Stimulated activated CD8-positive, alpha-beta memory T cell treated with anti-CD3 and anti-CD28 coated beads, Interleukin-15, amount 100 ng/mL, for 1 hour (primary cell): Measurements from ENCODE around the gene ZNF280D.
"Not testable (repeated sequence)": the region's sequence is repeated elsewhere in the genome, so short reads cannot be mapped to it uniquely, and the experiment has no call there.

Experiments used
- DNase-seq: peaks from one replicate; pipeline ENCODE4 v3.0.0-alpha.2; 2020; ENCODE audit warnings: low read depth

ZNF280D gene

GRCh38 chr15:56715220-56715619 lies 18.1 kb downstream of the ZNF280D start:
- no peak for DNase-seq

- not testable (repeated sequence) for DNase-seq
Measured at GRCh38 chr15:56709502-56709901, 23.8 kb downstream of the ZNF280D start.

GRCh38 chr15:56699743-56700142 lies 33.6 kb downstream of the ZNF280D start:
- no peak for DNase-seq

- no peak for DNase-seq
Measured at GRCh38 chr15:56698270-56698669, 35.0 kb downstream of the ZNF280D start.

GRCh38 chr15:56693761-56694160 lies 39.5 kb downstream of the ZNF280D start:
- no peak for DNase-seq

- no peak for DNase-seq
Measured at GRCh38 chr15:56690733-56691132, 42.6 kb downstream of the ZNF280D start.

GRCh38 chr15:56683908-56684307 lies 49.4 kb downstream of the ZNF280D start:
- no peak for DNase-seq

- no peak for DNase-seq
Measured at GRCh38 chr15:56681113-56681512, 52.2 kb downstream of the ZNF280D start.

- DNase-seq = no peak
Measured at GRCh38 chr15:56679225-56679624, 54.1 kb downstream of the ZNF280D start.

DNA sequence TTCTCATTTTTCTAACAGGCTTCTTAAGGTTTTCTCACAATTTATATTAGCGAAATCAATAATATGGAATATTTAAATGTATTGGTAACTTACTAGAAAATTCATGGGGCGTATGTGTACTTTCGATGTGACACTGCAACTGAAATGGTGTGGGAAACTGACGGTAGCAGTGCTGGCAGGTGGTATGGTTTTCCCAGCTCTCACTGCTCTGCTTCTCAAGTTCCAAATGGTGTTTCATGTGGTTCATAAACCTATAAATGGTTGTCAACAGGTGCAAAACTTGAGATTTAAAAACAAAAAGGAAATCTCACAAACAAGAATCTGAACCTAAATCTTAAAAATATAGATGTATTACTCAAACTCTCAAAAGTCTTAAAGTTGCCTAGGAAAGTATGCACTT lies 54.7 kb downstream of the ZNF280D start:
- DNase-seq = no peak

DNA sequence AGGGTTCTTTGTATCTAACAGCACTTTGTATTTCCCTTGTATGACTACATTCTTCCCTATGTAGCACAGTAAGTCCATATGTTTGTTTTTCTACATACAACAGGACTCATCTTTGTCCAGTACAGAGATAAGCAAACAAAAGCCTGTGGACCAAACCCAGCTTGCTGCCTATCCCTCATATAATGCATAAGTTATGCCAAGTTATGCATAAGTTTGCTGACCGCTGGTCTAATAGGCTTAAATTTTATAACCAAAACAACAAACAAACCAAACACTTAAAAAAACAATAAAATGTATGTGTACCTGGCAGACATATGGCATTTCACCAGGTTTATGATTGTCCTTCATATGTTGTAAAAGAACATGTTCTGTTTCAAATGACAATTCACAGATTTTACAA lies 56.0 kb downstream of the ZNF280D start:
- no peak for DNase-seq

DNA sequence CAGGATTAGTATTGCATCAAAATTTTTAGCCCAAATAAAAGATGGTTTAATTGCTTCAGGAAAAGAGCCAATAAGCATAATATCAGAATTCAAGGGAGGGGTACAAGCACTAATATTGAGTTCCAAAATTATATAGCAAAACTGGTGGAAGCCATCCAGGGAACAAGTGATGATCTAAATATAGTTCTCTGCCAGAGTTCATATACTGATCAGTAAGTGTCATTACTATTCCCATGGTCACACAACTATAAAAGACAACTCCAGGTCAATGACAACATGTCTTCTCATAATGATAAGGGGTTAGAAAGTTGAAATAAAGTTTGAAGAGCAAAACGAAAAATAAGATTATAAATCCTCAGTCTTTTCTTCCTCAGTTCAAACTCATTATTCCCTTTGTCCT lies 57.4 kb downstream of the ZNF280D start:
- DNase-seq = no peak

DNA sequence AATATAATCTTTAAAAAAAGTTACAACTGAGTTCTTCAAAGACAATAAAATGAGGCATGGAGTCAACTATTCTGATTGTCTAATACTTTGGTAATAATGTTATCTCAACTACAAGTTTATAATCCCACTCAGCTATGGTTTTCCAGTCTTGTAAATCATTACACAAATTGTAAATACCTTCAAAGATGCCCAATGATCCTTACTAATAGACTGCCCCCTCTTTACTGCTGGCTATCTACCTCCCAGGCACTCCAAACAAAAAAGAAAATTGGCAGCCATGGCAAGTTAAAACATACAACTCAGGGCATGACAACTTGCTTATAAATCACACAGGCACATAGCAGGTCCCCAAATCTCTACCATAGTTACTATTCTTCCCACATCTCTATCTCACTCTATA lies 58.5 kb downstream of the ZNF280D start:
- no peak for DNase-seq

DNA sequence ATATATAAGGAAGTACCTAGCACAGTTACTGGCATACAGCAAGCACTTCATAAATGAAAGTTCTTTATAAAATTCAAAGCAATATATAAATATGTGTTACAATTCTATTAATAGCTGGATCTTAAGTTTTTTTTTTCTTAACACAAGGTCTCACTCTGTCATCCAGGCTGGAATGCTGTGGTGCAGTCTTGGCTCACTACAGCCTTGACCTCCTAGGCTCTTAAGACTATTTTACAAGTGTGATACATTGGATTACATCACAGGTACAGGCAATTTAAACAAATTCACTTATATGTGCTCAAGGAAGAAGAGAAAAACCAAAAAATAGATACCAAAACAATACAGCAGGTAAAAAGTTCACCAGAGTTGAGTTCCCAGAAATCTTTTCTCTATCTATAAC lies 60.6 kb downstream of the ZNF280D start:
- no peak for DNase-seq

- DNase-seq = no peak
Measured at GRCh38 chr15:56667517-56667916, 65.8 kb downstream of the ZNF280D start.

DNA sequence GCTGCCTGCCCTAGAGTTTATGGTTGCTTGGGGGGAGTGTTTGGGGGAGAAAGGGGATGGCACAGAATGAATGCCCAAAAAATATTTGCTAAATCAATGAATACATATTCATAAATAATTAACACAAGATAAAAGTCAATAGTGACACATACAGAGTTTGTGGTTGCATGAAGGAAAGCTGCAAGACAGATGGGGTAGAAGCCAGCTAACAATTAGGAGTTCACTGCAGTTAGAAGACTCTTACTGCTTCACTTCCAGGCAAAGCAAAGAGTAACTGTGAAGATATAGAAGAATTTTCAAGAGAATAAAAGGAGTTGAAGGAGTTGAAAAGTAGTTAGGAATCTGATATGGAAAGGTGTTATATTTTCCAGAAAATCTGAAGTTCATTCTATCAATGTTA lies 72.4 kb downstream of the ZNF280D start:
- no peak for DNase-seq

DNA sequence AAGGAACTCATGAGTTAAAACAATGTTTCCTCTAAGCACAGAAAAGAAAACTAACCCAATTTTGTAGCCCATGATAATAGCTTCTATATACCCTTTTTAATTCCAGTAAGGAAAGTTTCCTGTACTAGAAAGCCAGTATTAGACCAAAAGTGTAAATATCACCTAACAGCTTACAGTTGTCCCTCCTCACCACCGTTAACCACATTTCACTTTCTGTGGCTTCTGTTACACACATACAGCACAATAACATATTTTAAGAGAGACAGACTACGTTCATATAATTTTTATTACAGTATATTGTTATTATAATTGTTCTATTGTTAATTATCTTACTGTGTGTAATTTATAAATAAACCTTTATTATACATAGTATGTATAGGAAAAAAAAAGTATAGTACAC lies 74.1 kb downstream of the ZNF280D start:
- DNase-seq = no peak

DNA sequence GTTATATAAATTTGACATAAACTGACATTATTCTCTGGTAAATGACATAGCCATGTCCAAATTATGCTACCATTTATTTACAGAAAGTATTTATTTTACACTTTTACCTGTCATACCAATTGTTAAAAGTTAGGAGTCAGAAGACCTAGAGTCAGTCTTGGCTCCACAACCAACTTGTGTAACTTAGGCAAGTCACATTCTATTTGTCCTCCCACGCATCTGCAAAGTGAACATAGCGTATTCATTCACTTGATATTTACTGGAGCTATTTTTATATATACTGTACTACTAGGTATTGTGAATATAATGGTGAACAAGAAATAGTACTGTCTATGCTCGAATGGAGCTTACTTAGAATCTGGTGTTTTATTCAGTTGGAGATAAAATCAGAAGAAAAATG lies 78.7 kb downstream of the ZNF280D start:
- DNase-seq = no peak

DNA sequence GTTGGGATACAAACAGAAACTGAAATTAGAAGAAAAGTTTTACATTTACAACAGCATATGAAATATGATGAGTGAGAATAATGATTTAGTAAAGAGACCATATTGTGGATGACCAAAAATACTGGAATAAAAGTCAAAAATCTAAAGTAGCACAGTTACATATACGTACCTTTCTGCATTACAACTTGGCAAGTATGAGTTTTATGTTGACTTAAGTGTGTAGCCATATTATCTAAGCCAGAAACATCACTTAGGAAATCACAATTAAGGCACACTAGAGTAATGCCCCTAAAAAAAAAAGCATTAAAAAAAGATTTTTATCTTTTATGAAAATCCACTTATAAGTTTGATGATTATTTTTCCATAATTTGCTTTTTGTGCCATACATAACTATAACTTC lies 79.1 kb downstream of the ZNF280D start:
- DNase-seq = no peak

DNA sequence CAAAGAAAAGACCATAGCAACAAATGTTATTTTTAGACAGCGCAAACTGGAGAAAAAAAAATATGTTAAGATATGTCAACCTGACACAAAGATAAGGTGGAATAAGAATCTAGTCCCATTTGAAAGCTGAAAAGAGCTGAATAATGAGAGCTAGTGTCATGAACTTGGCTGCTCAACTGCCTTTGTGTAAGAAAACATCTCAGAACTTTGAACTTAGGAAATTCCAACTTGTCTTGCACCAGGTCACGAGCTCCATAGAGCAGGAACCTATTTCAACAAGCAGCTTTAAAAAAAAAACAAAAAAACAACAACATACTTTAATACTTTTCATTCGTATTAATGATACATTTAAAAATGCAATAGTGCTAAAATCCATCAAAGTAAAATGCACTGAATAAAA lies 79.5 kb downstream of the ZNF280D start:
- DNase-seq = no peak

DNA sequence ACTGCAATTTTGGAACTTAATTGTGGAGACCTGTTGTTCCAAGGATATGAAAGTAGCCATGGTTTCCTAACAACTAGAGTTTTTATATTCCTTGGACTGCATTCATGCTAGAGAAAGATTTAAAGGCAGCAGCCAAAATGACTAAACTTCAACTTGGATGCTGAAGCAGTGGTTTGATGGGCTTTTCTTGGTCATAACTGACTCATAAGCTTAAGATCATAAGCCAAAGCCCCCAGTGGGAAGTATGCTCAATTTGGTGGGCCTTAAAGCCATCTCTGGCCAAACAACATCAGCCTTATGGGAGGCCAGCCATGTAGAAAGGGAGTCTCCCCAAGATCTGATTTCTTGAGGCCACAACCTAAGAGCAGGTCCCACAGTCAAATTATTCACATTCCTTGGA lies 80.2 kb downstream of the ZNF280D start:
- no peak for DNase-seq

DNA sequence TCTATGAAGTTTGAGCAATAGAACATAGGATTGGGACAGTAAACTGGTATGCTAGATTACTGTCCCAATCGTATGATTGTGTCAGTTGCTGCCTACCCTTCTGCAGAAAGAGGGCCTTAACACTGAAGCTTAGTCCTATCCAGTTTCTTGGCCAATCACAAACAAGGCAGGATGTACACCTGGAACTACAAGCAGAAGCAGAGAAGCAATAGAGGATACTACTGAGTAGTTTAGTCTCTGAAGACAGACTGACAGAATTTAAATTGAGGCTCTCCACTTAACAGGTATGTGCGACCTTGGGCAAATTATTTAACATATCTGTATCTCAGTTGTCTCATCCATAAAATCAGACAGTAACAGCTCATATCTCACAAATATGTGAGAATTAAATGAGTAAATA lies 85.0 kb downstream of the ZNF280D start:
- no peak for DNase-seq

- no peak for DNase-seq
Measured at GRCh38 chr15:56640549-56640948, 92.8 kb downstream of the ZNF280D start.

DNA sequence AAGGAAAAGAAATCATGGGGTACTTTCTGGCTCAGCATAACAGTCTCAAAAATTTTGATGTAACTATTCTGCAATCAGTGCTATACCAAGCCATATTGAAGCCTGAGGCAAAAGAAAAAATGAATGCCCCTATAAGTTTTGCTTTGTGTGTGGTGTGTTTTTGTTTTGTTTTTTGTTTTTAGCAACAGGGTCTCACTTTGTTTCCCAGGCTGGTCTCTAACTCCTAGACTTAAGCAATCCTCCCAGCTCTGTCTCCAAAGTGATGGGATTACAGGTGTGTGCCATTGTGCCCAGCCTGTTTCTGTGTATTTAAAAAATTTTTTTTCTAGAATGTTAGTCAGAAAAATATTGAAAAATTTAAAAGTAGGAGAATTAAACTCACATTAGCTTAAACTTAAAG lies 93.2 kb downstream of the ZNF280D start:
- DNase-seq = no peak

- DNase-seq = no peak
Measured at GRCh38 chr15:56639631-56640030, 93.7 kb downstream of the ZNF280D start.
